Spleen (tissue), 7 donors: ENCODE data around the gene OXNAD1.
A peak's percentile ranks its signal among the peaks of the same experiment; 100 is the strongest.

Source experiments
- CTCF ChIP-seq, 11 experiments: fragments of 200-600 bp in 7 of 11; fragments of 450-650 bp in 4 of 11; sonication (generic) in 4 of 11; IDR thresholded peaks in 8 of 11; conservative IDR thresholded peaks in 3 of 11; 1 replicate in 7 of 11; 2 replicates in 4 of 11; pipeline versions ENCODE4 v1.4.0 to v1.8.0; 2016 to 2021; ENCODE audit warnings: antibody characterized with exemption in 11 of 11, inconsistent platforms in 4 of 11, mild to moderate bottlenecking in 1 of 11
- POLR2A ChIP-seq, 3 donors: fragments of 450-650 bp; IDR thresholded peaks; one replicate each; pipeline ENCODE4 v1.5.1; 2017; ENCODE audit warnings: antibody characterized with exemption in 3 of 3, mild to moderate bottlenecking in 1 of 3
- POLR2AphosphoS5 ChIP-seq, 3 donors: sonication (generic); formaldehyde crosslinking; IDR thresholded peaks; one replicate each; pipeline ENCODE4 v1.5.1; 2017; ENCODE audit warnings: antibody characterized with exemption in 3 of 3
- donor health status: DM: no; HTN: no; CAD: no; lungs with moderate emphysema.
- donor health status: DM: no; HTN: no; CAD: no.
- donor health status: DM: no; HTN: no; CAD: no.

DNA sequence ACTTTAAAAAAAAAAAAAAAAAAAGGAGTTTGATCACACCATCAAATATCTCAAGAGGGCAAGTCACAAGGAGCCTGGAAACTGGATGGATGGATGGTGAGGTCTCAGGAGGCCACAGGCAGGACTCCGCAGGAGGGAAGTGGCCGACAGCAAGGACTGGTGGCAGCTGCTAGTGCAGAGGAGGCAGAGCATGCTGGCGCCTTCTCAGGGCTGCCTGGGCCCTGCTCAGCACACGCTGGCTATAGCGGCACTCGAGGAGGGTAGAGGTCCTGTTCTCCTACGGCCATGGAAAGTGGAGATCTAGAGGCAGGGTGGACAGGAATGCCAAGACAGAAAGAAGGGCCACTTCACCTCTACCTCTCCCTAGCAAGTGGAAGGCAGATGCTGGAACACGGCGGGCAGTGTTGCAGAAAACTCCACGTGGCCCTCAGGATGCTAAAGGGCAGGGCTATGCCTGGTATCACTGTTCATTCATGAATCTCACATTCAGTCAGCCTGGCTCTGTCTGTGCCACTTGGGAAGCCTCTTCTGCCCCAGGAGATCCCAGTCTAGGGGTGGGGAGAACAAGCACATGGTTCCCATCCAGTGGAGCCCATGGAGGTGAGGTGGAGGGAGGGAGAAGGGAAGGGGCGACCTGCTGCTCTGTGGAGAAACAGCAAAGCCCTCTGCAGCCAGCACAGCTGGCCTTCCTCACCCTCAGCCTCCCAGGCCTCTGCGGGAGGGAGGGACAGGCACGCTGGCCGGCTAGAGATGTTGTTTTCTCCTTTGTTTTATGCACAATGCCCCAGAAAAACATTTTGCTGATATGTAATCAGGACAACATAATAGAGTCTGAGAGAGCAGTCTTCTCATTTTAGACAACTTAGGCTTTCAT lies 71.0 kb downstream of the OXNAD1 start:
- TF ChIP-seq POLR2A (IDR thresholded peaks at IDR 0.05) (no peak), POLR2AphosphoS5 (IDR thresholded peaks at IDR 0.05) (peak in 2 of 3 donors; percentile 2 to 48), CTCF (IDR thresholded peaks at IDR 0.05 in 8 of 11, conservative IDR thresholded peaks at IDR 0.05 in 3 of 11) (no peak)
